Ishikawa (cell line): ENCODE results near the gene DIP2A.

ENCODE experiments used
- CEBPB ChIP-seq: IDR thresholded peaks from 2 replicates; pipeline ENCODE4 v1.6.1; 2012
- CREB1 ChIP-seq: IDR thresholded peaks from 2 replicates; pipeline ENCODE4 v1.6.1; 2012; ENCODE audit warnings: low read depth
- EGR1 ChIP-seq: IDR thresholded peaks from 2 replicates; pipeline ENCODE4 v1.6.1; 2012
- EP300 ChIP-seq: IDR thresholded peaks from 2 replicates; pipeline ENCODE4 v1.6.1; 2012; ENCODE audit warnings: borderline replicate concordance
- FOXM1 ChIP-seq: IDR thresholded peaks from 2 replicates; pipeline ENCODE4 v1.6.1; 2012; ENCODE audit warnings: low read depth, borderline replicate concordance
- NFIC ChIP-seq: IDR thresholded peaks from 2 replicates; pipeline ENCODE4 v1.6.1; 2012
- RAD21 ChIP-seq: IDR thresholded peaks from 2 replicates; pipeline ENCODE4 v1.6.1; 2012; ENCODE audit warnings: low read depth
- REST ChIP-seq: IDR thresholded peaks from 2 replicates; pipeline ENCODE4 v1.6.1; 2012; ENCODE audit warnings: low read depth, mild to moderate bottlenecking
- TAF1 ChIP-seq: IDR thresholded peaks from 2 replicates; pipeline ENCODE4 v1.6.1; 2012; ENCODE audit warnings: low read depth, mild to moderate bottlenecking
- TCF12 ChIP-seq: IDR thresholded peaks from 2 replicates; pipeline ENCODE4 v1.6.1; 2012; ENCODE audit warnings: low read depth
- TEAD4 ChIP-seq: IDR thresholded peaks from 2 replicates; pipeline ENCODE4 v1.6.1; 2012
- YY1 ChIP-seq: IDR thresholded peaks from 2 replicates; pipeline ENCODE4 v1.6.1; 2012; ENCODE audit warnings: low read depth
- ZBTB7A ChIP-seq: IDR thresholded peaks from 2 replicates; pipeline ENCODE4 v1.6.1; 2012; ENCODE audit warnings: low read depth
- TF ChIP-seq, protein P1 (sequence below): IDR thresholded peaks from 2 replicates; pipeline ENCODE4 v1.6.1; 2012
- TF ChIP-seq, protein P2 (sequence below): IDR thresholded peaks from 2 replicates; pipeline ENCODE4 v1.6.1; 2012

The DIP2A gene

DNA sequence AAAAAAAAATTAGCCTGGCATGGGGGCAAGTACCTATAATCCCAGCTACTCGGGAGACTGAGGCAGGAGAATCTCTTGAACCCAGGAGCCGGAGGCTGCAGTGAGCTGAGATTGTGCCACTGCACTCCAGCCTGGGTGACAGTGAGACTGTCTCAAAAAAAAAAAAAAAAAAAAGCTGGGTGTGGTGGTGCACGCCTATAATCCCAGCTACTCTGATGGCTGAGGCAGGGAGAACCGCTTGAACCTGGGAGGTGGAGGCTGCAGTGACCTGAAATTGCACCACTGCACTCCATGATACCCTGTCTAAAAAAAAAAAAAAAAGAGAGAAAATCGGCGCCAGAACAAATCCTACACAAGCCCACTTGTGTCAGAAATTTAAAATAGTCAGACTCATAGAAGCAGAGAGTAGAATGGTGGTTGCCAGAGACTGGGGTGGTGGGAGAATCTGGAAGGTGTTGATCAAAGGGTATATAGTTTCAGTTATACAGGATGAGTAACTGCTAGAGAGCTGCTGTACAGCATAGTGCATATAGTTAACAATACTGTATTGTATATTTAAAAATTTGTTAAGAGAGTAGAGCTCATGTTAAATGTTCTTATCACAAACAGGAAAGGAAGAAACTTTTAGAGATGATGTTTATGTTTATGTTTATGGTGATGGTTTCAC lies 9.6 kb downstream of the DIP2A start:
- no peak for TF ChIP-seq EP300
- TF ChIP-seq, protein P1, sequence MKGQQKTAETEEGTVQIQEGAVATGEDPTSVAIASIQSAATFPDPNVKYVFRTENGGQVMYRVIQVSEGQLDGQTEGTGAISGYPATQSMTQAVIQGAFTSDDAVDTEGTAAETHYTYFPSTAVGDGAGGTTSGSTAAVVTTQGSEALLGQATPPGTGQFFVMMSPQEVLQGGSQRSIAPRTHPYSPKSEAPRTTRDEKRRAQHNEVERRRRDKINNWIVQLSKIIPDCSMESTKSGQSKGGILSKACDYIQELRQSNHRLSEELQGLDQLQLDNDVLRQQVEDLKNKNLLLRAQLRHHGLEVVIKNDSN, result no peak
- TF ChIP-seq, protein P2, sequence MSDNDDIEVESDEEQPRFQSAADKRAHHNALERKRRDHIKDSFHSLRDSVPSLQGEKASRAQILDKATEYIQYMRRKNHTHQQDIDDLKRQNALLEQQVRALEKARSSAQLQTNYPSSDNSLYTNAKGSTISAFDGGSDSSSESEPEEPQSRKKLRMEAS, result no peak
- no peak for TF ChIP-seq ZBTB7A
- no peak for TF ChIP-seq TAF1
- TF ChIP-seq REST, result no peak
- no peak for TF ChIP-seq TEAD4
- no peak for TF ChIP-seq FOXM1
- TF ChIP-seq CREB1, result no peak
- TF ChIP-seq NFIC, result no peak
- TF ChIP-seq YY1, result no peak
- TF ChIP-seq RAD21, result no peak
- no peak for TF ChIP-seq EGR1
- no peak for TF ChIP-seq CEBPB
- no peak for TF ChIP-seq TCF12

DNA sequence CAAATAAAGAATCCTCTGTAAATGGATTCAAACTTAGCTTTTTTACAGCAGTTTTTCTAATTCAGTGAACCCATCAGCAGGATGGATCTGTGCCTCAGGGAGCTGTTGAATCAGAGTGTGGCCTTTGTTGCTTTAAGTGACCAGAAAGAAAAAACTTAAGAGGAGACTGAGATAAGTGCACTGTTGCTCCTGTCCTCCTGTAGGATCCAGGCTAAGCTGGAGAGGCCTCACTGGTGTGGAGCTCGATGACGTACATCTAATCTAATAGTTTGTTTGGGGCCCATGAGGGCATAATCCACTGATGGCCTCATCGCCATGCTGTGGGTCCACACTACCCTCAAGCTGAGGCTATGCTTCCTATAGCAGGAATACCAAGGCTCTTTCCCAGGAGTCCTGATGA lies 10.6 kb downstream of the DIP2A start:
- TF ChIP-seq, protein P1, result no peak
- TF ChIP-seq REST, result no peak
- no peak for TF ChIP-seq ZBTB7A
- TF ChIP-seq, protein P2, result no peak
- TF ChIP-seq TCF12, result no peak
- TF ChIP-seq TEAD4, result no peak
- TF ChIP-seq CREB1, result no peak
- no peak for TF ChIP-seq NFIC
- no peak for TF ChIP-seq EGR1
- TF ChIP-seq TAF1, result no peak
- TF ChIP-seq RAD21, result no peak
- no peak for TF ChIP-seq EP300
- no peak for TF ChIP-seq YY1
- TF ChIP-seq CEBPB, result no peak
- no peak for TF ChIP-seq FOXM1

- TF ChIP-seq, protein P2, result no peak
- no peak for TF ChIP-seq FOXM1
- TF ChIP-seq TCF12, result no peak
- TF ChIP-seq EGR1, result no peak
- no peak for TF ChIP-seq CREB1
- no peak for TF ChIP-seq RAD21
- TF ChIP-seq TEAD4, result no peak
- no peak for TF ChIP-seq EP300
These were observed 12.8 kb downstream of the DIP2A start for GRCh38 chr21:46471514-46471913.

GRCh38 chr21:46472246-46472645 lies 13.6 kb downstream of the DIP2A start:
- no peak for TF ChIP-seq EP300
- TF ChIP-seq EGR1, result no peak
- TF ChIP-seq ZBTB7A, result no peak

DNA sequence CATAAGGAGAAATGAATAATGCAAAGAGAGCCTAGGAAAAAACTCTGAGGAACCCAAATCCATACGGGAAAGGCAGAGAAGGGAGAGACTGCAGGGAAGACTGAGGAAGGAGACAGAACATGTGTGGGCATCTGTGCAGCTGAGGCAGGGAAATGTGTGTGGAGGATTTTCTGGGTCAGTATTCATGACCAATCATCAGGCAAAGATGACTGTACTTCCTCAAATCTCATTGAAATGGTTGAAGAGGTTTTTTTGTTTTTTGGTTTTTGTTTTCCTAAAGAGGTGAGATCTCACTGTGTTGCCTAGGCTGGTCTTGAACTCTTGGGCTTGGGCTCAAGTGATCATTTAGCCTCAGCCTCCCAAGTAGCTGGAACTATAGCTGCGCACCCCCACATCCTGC lies 15.7 kb downstream of the DIP2A start:
- TF ChIP-seq TAF1 (no peak), YY1 (no peak), EGR1 (no peak)

GRCh38 chr21:46475296-46475695 lies 16.6 kb downstream of the DIP2A start:
- no peak for TF ChIP-seq EGR1
